ENCODE results near the gene ABCA10.
"Not testable (repeated sequence)": the region's sequence is repeated elsewhere in the genome, so short reads cannot be mapped to it uniquely, and the experiment has no call there.

DNA sequence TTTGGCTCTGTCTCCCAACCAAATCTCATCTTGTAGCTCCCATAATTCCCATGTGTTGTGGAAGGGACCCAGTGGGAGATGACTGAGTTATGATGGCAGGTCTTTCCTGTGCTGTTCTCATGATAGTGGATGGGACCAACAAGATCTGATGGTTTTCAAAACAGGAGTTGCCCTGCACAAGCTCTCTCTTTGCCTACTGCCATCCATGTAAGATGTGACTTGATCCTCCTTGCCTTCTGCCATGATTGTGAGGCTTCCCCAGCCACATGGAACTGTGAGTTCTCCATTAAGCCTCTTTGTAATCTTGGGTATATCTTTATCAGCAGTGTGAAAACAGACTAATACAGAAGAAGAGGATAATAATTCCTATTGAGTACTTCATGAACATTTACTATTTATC is 60.0 kb downstream of the ABCA10 start:
- TF ChIP-seq, protein P1, sequence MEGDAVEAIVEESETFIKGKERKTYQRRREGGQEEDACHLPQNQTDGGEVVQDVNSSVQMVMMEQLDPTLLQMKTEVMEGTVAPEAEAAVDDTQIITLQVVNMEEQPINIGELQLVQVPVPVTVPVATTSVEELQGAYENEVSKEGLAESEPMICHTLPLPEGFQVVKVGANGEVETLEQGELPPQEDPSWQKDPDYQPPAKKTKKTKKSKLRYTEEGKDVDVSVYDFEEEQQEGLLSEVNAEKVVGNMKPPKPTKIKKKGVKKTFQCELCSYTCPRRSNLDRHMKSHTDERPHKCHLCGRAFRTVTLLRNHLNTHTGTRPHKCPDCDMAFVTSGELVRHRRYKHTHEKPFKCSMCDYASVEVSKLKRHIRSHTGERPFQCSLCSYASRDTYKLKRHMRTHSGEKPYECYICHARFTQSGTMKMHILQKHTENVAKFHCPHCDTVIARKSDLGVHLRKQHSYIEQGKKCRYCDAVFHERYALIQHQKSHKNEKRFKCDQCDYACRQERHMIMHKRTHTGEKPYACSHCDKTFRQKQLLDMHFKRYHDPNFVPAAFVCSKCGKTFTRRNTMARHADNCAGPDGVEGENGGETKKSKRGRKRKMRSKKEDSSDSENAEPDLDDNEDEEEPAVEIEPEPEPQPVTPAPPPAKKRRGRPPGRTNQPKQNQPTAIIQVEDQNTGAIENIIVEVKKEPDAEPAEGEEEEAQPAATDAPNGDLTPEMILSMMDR (IDR thresholded peaks at IDR 0.05), result not testable (repeated sequence)
- TF ChIP-seq POLR2A, POLR2AphosphoS5 (IDR thresholded peaks at IDR 0.05): not testable (repeated sequence)

Data from breast epithelium (tissue), 3 donors.